ENCODE results near the gene ALPK1. TPM values are rescaled to one million over a fixed set of nuclear protein-coding genes. Genes with fewer than 3 reads are reported as not detected.

ALPK1 gene
- total RNA-seq, 4 donors from 2014 or later = 16.5 to 38.1 (median 31.5) TPM

GRCh38 chr4:112378243-112378620, 81.1 kb downstream of the ALPK1 start:
- WGBS, 2 donors = 78 to 80% methylated on average over 3 of the region's 3 CpGs
- Histone ChIP-seq H3K36me3 (peaks cover 0 to 29% (median 0%) of the 10 kb centered on the region in 3 donors), H3K9me3 (no peaks in the 10 kb centered on the region), H3K4me1 (peaks cover 0 to 13% (median 3%) of the 10 kb centered on the region in 4 donors), H3K27ac (no peak overlapping the region), H3K27me3 (no peaks in the 10 kb centered on the region), H3K4me3 (no peak overlapping the region)
- TF ChIP-seq CTCF (IDR thresholded peaks at IDR 0.05) (no peak), EP300 (IDR thresholded peaks at IDR 0.05) (no peak)
- no peak for DNase-seq (ENCODE audit: low spot score in 2 of 2)

- DNase-seq (ENCODE audit: low spot score in 2 of 2) = no peak
- no peaks in the 10 kb centered on the region for H3K9me3 ChIP-seq
- peaks cover 0 to 13% (median 3%) of the 10 kb centered on the region in 4 donors for H3K4me1 ChIP-seq
- H3K4me3 ChIP-seq = peak overlapping the region in 1 of 4 donors; percentile 35
- WGBS, 2 donors = 51 to 57% methylated on average over 3 of the region's 3 CpGs
- TF ChIP-seq CTCF (IDR thresholded peaks at IDR 0.05) = no peak
- no peak for TF ChIP-seq EP300 (IDR thresholded peaks at IDR 0.05)
- no peak for TF ChIP-seq POLR2A (IDR thresholded peaks at IDR 0.05)
- peaks cover 0 to 32% (median 0%) of the 10 kb centered on the region in 3 donors for H3K36me3 ChIP-seq
- H3K27ac ChIP-seq = peak overlapping the region in 1 of 4 donors; percentile 53
- H3K27me3 ChIP-seq = no peaks in the 10 kb centered on the region
These were observed 81.7 kb downstream of the ALPK1 start for GRCh38 chr4:112378858-112379257.

- WGBS, 2 donors = 23 to 36% methylated on average over 23 to 26 of the region's 26 CpGs
- no peak for TF ChIP-seq EP300 (IDR thresholded peaks at IDR 0.05)
- no peak for TF ChIP-seq CTCF (IDR thresholded peaks at IDR 0.05)
- TF ChIP-seq POLR2A (IDR thresholded peaks at IDR 0.05) = no peak
- peaks cover 0 to 13% (median 3%) of the 10 kb centered on the region in 4 donors for H3K4me1 ChIP-seq
- H3K27ac ChIP-seq = no peak overlapping the region
- peak overlapping the region in 1 of 4 donors; percentile 35 for H3K4me3 ChIP-seq
- DNase-seq (ENCODE audit: low spot score in 2 of 2) = no peak
- H3K27me3 ChIP-seq = no peaks in the 10 kb centered on the region
- H3K9me3 ChIP-seq = no peaks in the 10 kb centered on the region
- peaks cover 0 to 37% (median 0%) of the 10 kb centered on the region in 3 donors for H3K36me3 ChIP-seq
These were observed 82.1 kb downstream of the ALPK1 start for GRCh38 chr4:112379306-112379705.

- no peak for TF ChIP-seq CTCF (IDR thresholded peaks at IDR 0.05)
- TF ChIP-seq EP300 (IDR thresholded peaks at IDR 0.05) = no peak
- no peak for TF ChIP-seq POLR2A (IDR thresholded peaks at IDR 0.05)
- H3K27ac ChIP-seq = no peak overlapping the region
- WGBS, 2 donors = 86 to 90% methylated on average over 6 of the region's 6 CpGs
- H3K4me1 ChIP-seq = peaks cover 0 to 13% (median 3%) of the 10 kb centered on the region in 4 donors
- no peak for DNase-seq (ENCODE audit: low spot score in 2 of 2)
- no peak overlapping the region for H3K4me3 ChIP-seq
- H3K36me3 ChIP-seq = peaks cover 0 to 44% (median 0%) of the 10 kb centered on the region in 3 donors
- no peaks in the 10 kb centered on the region for H3K27me3 ChIP-seq
- H3K9me3 ChIP-seq = no peaks in the 10 kb centered on the region
These were observed 85.0 kb downstream of the ALPK1 start for GRCh38 chr4:112381996-112382692.

GRCh38 chr4:112386071-112386470, 88.9 kb downstream of the ALPK1 start:
- Histone ChIP-seq H3K36me3 (peaks cover 0 to 29% (median 0%) of the 10 kb centered on the region in 3 donors), H3K9me3 (no peaks in the 10 kb centered on the region), H3K4me1 (no peaks in the 10 kb centered on the region), H3K27me3 (no peaks in the 10 kb centered on the region), H3K4me3 (no peak overlapping the region), H3K27ac (peak overlapping the region in 1 of 4 donors; percentile 11)
- TF ChIP-seq POLR2A (IDR thresholded peaks at IDR 0.05) (no peak), EP300 (IDR thresholded peaks at IDR 0.05) (no peak), CTCF (IDR thresholded peaks at IDR 0.05) (no peak)
- DNase-seq (ENCODE audit: low spot score in 2 of 2) = no peak
- WGBS, 2 donors = 77 to 80% methylated on average over 4 of the region's 4 CpGs

All from tibial nerve (tissue), 4 donors.